HG02571 (cell line): ENCODE measurements around the gene NINJ1.

Experiments used
- ATAC-seq: cut with Tn5 transposase; IDR thresholded peaks from one replicate; pipeline ENCODE4 v1.9.1; 2021; ENCODE audit warnings: mild to moderate bottlenecking, moderate library complexity; ENCODE audit not compliant: unreplicated experiment

Gene NINJ1

DNA sequence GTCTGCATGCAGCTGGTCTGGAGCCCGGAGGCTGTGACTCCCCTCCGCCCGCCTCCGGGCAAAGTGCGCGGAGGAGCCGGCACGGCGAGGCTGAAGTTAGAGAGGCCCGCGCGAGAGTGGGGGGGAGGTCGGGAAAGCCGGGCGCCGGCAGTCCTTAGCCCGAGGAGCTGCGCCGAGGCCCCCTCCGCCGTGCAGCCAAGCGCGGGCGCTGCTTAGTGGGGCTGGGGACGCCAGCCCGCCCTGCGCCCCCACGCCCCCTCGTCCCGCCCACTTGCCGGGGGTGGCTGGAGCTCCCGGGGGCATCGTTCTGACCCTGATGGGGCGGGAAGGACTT is 403 bp downstream of the NINJ1 start:
- ATAC-seq, result peak; percentile 43

DNA sequence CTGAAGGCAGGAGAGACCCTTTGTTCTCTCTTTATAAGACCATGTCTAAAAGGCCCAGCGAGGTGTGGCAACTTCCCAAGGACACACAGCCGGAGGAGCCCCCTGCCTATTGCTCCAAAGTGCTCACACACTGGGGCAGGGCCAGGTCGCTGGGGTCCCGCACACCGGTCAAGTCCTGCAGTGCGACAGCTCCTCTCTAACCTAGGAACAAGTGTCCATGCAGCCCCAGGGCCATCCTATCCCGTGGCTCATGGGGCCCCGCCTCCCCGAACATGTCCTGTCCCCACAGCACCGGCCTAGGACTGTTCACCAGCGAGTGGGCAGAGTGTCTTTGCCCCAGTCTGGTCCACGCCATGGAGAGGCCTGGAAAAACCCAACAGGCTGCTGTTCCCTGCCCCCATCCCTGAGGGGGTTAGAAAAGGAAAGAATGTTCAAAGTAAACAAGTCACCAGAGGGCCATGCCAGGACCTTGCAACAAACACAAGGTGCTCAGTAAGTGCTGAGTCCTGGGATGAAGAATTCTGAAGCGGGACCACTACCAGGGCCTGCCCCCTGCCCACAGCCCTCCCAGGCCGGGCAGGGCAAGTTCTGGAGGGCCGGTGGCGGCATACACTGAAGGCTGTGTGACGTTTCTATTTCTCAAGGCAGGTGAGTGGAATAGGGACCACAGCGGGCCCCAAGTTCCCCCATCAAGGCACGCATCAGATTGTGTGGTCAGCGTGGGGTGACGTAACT is 938 bp downstream of the NINJ1 start:
- ATAC-seq, result no peak

DNA sequence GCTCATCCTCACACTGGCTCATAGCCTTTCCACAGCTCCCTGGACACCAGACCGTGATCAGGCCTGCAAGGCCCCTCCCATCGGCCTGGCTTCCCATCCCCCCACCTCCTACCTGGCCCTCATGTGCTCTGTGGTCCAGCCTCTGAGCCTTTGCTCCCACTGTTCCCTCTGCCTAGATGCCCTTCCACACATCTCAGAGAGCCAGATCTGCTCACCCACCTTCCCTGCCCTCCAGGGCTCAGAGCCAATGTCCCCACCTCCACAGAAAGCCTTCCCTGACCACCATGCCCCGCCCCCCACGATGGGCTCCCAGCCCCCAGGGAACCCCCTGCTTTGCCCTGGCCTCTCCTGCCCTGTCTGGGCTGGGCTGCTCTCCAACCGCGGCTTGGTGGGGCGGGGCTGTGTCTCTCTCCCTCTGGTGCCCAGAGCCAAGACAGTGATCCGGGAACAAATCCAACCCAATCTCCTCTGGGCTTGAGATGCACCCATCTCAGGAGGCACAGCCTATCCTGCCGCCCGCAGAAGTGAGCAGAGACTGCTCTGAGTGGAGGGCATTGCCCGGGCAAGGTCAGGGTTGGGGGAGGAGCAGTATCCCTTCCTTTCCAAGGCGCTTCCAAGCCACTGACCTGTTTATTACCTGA is 1.6 kb downstream of the NINJ1 start:
- no peak for ATAC-seq

DNA sequence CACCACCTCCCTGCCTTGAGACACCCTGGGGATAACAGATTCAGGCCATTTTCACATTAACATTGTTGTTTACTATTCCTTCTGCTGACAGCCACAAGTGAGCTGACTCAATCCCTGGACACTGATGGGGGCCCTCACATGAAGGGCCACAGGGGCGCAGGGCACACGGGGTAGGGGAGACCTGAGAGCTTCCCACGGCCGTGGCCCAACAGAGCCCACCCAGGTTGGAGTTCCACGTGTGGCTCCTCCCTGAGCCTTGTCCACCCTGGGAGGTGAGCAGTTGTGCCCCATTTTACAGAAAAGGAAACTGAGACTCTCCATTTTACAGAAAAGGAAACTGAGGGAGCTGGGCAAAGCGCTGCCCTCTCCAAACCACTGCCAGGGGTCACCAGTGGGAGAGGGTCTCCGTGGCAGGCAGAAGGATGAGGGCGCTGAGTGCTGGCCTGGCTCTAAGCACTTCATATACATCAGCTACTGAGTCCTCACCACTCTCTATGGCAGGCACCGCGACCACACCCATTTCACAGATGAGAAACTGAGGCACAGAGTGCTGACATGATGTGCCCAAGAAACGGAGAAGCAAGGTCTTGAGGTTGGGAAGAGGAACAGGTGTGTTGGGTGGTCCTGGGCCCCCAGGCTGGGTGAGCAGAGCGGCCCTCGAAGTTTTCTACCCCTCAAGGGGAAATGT is 2.3 kb downstream of the NINJ1 start:
- no peak for ATAC-seq

DNA sequence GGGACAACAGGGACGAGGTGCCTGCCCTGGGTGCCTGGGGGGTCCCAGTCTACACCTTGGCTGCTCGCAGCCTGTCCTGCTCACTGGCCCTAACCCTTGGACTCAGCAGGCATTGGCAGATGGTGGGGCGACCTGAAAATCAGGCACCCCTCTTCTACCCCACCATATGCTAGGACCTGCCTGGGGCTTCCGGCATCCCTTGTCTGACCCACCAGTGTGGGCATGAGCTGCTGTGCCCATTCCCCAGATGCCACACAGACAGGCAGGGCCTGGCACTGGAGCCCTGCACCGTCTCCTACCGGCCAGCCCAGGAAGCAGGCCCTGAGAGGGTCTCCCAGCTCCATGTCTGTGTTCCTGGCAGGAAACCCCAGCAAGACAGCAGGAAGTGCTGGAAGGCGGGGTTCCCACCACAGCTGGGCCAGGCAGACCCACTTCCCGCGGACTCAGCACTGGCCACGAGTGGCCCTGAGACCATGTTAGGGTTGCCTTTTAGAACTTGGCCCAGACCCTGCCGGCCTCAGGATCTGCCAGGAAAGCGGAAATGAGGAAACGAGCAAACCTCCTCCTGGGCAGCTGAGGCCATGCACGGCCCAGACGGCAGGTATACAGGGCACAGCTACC is 3.1 kb downstream of the NINJ1 start:
- ATAC-seq, result no peak

DNA sequence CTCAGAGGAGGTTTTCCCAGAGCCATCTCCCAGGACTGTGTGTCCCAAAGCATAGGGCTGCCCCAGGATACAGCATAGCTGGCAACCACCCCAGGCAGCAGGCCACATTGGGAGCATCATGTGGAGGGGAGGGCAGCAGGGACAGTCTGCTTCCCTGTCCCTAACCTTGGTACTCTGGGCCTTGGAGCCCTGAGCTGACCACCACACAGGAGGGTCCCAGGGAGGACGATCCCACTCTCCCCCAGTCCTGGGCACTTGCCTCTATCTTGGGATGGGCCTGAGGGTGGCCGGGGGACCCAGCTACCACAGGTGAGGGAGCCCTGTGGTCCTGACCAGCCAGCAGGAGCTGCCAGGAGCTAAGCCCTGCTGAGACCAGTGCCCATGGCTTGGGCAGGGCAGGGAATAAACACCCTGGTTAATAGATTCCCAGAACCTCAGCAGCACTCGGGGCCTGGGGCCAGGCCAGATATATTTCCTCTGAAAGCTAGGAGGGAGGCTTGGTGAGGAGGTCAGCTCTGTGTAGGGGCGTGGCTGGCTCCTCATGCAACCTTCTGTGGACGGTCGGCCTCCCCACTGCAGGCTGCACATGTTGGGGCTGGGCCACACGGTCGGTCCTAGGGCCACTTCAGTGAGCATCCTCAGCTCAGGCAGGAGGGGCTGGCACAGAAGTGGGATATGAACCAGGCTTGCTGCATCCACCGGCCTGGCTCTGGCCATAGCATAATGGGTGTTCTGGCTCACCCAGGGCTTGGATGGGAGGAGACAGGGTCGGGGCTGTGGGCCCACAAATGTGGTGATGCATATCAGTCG is 4.2 kb downstream of the NINJ1 start:
- no peak for ATAC-seq

DNA sequence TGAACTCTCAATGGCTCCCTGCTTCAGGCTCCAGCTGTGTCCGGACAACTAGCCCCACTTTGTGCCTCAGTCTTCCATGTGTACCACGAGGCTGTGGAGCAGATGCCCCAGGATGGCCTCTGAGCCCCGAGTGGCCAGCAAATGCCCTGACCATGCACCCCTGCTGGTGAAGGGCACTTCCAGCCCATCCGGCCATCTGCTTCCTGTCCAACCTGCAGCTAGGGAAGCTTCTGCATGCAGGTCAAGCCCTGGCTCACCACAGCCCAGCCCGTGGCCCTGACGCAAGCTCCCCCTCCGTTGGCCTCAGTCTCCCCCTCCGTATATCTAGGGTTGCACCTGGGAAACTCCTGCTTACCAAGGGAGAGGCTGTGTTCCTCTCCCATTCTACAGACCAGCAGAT is 4.8 kb downstream of the NINJ1 start:
- ATAC-seq, result no peak

DNA sequence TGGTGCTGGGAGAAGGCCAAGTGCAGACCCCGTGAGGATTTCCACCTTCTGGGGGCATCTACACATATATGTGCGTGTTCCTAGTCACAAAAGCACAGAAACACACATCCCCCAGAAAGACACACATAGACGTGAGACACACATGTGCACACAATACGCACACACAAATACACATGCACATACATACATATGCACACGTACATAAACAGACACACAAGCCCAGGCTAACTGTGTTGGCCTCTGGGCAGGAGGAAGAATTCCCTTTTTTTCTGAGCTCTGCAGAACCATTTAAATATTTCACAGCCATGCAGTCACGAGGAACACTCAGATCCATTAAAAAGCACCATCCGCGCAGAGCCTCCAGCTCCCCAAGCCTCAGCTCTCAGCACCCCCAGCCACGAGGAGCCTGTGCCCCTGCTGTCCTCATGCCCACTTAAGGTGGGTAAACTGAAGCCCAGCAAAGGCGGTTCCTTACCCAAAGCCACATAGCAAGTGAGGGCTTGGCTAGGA is 5.3 kb downstream of the NINJ1 start:
- ATAC-seq, result no peak

DNA sequence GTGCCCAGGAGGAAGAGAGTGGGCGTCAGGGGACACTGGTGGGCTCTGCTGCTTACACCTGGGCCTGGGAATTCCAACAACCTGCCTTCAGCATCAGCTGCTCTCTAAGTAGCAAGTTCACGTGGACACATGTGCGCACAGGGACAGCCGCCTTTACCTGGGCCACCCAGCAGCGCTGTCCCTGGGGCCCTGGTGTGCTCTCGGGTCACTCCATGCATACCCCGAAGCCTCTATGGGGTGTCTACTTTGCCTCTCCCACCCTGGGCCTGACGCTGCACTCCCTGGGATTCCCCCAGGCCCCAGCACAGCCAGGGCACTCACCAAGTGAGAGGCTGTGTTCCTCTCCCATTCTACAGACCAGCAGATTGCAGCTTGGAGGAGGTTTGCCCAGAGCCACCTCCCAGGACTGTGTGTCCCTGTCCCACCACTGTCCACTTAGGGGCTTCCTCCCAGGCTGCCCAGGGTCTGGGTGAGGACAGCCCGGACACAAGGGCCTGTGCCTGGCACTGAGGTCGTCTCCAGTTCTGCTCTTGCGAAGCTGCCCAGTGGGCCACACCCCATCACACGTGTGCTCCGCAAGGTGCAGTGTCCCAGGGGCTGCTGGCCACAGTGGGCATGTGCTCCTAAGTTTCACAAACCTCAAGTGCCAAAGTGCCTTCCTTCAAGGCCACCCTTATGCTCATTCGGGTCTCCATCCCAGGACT is 5.9 kb downstream of the NINJ1 start:
- ATAC-seq, result no peak

DNA sequence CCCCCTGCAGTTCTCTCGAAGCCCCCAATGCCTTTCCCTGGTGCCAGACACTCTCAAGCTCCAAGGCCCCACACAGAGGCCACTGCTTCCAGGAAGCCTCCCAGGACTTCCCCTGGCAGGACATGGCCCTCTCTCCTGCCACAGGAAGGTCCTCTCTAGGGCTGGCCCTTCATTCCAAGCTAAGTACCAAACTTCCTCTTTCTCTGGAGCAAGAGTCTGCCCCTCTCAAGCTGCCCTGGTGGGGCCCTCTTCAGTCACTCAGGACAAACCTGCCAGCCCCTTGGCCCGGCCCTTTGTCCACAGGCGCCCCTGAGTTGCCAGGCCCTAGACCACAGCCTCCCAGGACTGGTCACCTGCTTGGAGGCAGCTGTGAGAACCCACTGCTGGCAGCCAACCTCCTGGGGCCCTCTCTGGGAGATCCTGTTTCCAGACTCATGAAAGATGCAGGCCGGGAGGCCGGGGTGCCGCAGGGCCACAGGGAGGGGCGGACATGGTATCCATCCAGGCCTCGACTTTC is 6.6 kb downstream of the NINJ1 start:
- ATAC-seq, result no peak

DNA sequence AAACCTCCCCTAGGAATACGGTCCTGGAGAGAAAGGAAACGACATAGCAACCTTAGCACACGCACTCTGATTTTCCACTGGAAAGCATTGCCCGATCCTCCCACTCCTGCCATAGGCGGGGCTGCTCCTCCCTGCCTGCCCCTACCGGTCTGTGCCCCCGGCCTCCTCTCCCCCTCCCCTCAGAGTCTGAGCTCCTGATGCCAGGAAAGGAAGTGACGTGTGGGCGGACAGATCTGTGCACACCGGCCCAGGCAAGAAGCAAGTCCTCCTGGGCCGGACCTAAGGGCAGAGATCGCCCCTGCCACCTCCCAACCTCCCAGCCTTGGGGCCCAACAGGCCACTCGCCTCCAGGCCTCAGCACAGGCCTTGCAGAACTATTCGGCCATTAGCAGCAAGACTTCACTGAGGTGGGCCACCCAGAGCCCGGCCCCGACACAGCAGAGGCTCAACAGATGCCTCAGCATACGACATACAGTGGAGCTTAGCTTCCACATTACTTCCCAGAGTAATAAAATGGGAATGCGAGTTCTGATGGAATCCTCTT is 7.2 kb downstream of the NINJ1 start:
- no peak for ATAC-seq

DNA sequence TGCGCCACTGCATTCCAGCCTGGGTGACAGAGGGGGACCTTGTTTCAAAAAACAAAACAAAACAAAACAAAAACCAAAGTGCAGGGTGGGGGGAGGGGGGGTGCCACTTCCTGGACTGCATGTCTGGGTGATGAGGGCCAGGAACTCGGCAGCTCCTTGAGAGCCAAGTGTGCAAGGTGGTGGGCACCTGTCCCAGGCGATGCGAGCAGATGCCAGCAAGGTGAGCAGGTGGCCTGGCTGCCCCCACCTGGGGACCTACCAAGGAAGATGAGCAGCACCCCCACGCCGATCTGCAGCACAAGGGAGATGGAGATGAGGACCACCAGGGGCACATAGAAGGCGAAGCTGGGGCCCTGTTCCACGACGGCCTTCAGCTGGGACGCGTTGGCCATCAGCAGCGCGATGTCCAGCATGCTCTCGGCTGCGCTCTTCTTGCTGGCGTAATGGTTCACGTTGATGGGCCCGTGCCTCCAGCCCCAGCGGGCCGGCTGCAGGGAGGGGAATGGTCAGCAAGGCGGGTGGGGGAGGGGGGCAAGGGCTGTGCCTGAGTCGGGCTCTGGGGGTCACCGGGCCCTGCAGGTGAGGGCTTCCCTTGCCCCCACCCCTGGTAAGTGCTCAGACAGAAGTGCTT is 7.8 kb downstream of the NINJ1 start:
- no peak for ATAC-seq

DNA sequence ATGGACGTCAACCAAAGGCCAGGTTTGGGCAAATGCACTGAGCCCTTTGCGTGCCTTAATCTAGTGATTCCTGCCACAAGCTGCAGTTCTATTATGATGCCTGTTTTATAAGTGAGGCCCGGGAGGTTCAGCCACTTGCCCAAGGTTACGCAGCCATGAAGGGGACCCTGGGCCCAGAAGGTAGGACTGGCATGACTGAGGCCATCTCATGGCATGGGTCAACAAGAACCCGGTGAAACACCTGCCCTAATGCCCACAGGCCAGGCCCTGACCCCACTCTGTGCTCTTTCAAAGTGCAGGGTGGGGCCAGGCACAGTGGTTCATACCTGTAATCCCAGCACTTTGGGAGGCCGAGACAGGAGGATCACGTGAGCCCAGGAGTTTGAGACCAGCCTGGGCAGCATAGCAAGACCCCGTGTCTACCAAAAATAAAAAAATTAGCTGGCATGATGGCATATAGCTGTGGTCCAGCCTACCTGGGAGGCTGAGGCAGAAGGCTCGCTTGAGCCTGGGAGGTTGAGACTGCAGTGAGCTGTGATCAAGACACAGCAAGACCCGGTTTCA is 8.6 kb downstream of the NINJ1 start:
- no peak for ATAC-seq

DNA sequence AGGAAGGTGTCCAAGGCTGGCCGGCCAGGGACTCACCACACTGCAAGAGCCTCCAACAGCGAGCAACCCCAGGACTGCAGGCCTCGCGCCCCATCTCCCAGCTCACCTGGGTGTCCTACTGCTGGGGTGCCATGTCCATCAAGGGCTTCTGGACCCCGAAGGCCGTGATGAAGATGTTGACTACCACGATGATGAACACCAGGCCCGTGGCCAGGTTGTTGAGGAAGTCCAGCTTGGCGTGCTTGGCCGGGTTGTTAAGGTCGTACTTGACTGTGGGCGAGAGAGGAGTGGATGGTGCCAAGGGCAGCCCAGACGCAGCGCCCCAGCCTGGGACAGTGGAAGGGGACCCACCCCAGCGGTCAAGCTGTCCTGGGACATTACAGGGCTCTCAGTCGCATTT is 9.3 kb downstream of the NINJ1 start:
- ATAC-seq, result no peak

DNA sequence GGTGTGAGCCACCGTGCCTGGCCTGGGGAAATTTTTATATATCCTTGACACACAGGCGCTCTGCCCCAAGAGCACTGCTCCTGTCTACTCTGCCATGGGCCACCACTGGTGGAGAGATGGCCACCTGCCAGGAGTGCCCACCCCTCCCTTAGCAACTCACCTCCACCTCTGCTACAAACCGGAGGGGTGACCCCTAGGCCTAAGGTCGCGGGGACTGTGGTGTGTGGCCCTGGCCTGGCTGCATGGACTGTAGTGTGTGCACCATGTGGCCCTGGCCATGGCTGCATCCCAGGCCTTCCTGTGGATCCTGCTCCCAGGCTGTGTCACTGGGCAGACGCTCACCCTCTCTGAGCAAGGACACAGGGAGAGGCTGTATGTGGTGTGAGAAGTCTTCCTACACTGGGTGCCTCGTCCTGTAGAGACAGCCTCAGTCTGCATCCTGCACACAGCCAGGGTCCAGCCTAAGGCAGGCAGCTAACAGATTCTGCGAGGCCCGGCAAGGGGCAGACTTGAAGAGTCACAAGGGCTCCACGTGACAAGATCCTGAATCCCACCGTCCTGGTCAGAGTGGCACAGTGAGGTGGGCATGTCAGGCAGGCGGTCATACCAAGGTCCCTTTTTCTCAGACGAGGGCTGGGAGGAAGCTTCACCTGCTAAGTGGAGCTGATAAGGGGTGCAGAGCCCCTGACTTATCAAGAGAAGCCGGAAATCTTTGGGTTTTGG is 10.3 kb downstream of the NINJ1 start:
- ATAC-seq, result no peak

DNA sequence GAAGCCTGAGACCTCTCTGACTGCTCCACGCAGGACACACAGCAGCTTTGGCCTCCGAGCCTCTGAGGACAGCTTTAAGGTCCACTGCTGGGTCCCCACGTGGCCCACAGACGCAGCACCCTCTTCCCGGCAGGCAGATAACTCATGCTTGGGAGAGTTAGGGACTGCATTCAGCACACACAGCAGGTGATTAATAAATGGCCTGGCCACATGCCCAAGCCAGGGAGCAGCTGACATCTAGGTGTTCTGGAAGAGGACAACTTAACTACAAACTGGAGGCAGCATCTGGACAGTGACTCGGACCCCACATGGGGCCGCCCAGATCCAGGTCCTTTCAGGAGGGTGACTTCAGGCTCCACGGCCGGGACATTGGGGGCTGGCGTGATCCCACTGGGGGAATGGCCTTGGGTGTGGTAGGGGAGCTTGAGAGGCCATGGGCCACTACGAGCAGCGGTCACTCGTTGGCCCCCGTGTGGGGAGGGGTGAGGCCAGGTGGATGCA is 11.3 kb downstream of the NINJ1 start:
- ATAC-seq, result no peak

DNA sequence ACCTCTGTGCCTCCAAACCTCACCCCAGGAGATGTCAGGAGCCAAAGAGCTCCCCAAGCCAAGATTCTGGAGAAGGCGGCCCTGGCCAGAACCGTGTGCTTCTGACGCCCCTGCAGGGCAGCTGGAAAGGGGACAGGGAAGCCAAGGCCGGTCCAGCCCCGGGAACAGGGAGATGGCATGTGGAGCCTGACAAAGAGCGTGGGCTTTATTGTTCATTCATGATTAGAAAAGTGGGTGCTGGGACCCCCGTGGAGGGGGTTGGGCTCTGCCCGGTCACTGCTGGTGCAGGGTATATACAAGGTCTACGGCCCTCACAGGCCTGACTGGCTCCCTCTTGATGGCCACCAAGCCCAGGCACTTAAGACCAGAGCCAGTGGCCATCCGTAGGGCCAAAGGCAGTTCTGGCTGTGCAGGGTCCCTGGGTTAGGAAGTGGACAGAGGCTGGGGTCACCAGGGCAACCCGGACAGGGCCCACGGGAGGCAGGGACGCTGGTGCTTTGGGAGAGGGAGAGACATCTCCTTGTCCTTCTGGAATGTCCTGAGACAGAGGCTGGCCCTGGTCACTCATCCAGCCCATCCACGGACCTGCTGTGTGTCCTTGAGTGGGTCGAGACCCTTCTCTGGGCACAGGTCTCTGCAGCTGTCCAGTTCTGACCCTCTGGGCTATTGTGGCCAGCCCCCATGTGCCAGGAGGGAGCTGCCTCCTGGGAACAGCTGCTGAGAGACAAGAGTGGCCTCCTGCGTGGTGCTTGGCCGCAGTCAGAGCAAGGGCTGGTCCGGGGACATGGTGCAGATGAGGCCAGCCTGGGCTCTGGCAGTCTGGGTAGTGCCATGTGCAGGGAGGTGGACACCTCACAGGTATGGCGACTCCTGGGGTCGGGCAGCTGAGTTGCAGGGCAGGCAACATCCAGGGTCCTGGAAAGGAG is 12.5 kb downstream of the NINJ1 start:
- ATAC-seq, result no peak
